OCI-M2 (cell line): ENCODE measurements around the gene ACTA1.
"Not testable (repeated sequence)": the region's sequence is repeated elsewhere in the genome, so short reads cannot be mapped to it uniquely, and the experiment has no call there.

Experiments used
- DNase-seq: peaks from one replicate; lab custom pipeline; 2025; ENCODE audit not compliant: unreplicated experiment; lab: John Stamatoyannopoulos, UW

ACTA1 gene

GRCh38 chr1:229440851-229441537, 7.1 kb upstream of the ACTA1 start:
- DNase-seq, result no peak

GRCh38 chr1:229438021-229438420, 4.1 kb upstream of the ACTA1 start:
- DNase-seq, result no peak

- no peak for DNase-seq
Observed at GRCh38 chr1:229437443-229437842, 3.5 kb upstream of the ACTA1 start.

GRCh38 chr1:229436201-229436600, 2.3 kb upstream of the ACTA1 start:
- no peak for DNase-seq

GRCh38 chr1:229434641-229435051, 752 bp upstream of the ACTA1 start:
- no peak for DNase-seq

GRCh38 chr1:229433364-229434004, 410 bp downstream of the ACTA1 start:
- no peak for DNase-seq

- no peak for DNase-seq
Observed at GRCh38 chr1:229432905-229433304, 989 bp downstream of the ACTA1 start.

- no peak for DNase-seq
Observed at GRCh38 chr1:229432116-229432461, 1.8 kb downstream of the ACTA1 start.

GRCh38 chr1:229431284-229432115, 2.4 kb downstream of the ACTA1 start:
- no peak for DNase-seq

GRCh38 chr1:229430761-229431283, 3.1 kb downstream of the ACTA1 start:
- no peak for DNase-seq

GRCh38 chr1:229428256-229428655, 5.6 kb downstream of the ACTA1 start:
- no peak for DNase-seq

- no peak for DNase-seq
Observed at GRCh38 chr1:229427572-229427971, 6.3 kb downstream of the ACTA1 start.

GRCh38 chr1:229425564-229426159, 8.2 kb downstream of the ACTA1 start:
- DNase-seq, result no peak

GRCh38 chr1:229420765-229421164, 13.1 kb downstream of the ACTA1 start:
- no peak for DNase-seq

- no peak for DNase-seq
Observed at GRCh38 chr1:229420224-229420623, 13.7 kb downstream of the ACTA1 start.

GRCh38 chr1:229418586-229418985, 15.3 kb downstream of the ACTA1 start:
- DNase-seq, result not testable (repeated sequence)

GRCh38 chr1:229412810-229413209, 21.1 kb downstream of the ACTA1 start:
- not testable (repeated sequence) for DNase-seq

- DNase-seq, result no peak
Observed at GRCh38 chr1:229412056-229412455, 21.8 kb downstream of the ACTA1 start.

GRCh38 chr1:229411434-229412055, 22.3 kb downstream of the ACTA1 start:
- no peak for DNase-seq

- DNase-seq, result no peak
Observed at GRCh38 chr1:229410692-229411433, 23.0 kb downstream of the ACTA1 start.
